NCI-H2029 treated with DMSO at 0.1 percent for 48 hours (cell line): Measurements from ENCODE around the gene NSUN7.
"Not testable (repeated sequence)": the region's sequence is repeated elsewhere in the genome, so short reads cannot be mapped to it uniquely, and the experiment has no call there.

Experiments used
- DNase-seq: peaks from one replicate; lab custom pipeline; 2025; lab: John Stamatoyannopoulos, UW

Gene NSUN7

DNA sequence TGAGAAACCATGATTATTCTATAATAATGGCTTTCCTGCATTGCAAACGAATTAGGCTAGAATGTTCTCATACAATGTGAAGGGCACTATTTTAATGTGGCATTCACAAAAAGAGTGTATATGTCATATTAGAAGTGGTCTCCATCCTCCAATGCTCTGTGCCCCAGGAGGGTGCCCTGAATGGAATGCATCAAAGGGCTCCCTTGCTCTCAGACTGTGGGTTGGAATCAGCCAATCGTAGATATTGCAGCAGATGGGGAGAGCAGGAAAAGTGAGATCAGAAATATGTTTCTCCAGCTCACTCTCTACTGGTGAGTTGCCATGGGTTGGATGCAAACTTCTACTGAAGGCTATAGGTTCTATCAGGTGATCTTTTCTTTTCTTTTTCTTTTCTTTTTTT is 11.9 kb upstream of the NSUN7 start:
- DNase-seq, result no peak

DNA sequence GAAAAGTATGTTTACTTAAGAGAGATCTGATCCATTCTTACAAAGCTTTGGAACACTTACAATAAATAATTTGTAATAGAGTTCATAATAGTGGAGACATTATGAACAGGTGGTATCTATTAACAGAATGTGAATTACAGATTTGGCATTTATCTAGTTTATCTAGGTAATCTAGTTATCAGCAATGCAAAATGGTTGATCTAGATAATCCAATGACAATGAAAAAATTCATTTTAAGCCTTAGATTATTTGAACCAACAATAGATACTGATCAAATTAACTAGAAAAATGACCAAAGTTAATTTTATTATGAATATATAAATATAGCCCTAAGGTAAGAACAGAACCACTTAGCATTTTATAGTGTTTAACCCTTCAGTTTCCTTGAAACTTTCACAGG is 10.4 kb upstream of the NSUN7 start:
- DNase-seq, result no peak

DNA sequence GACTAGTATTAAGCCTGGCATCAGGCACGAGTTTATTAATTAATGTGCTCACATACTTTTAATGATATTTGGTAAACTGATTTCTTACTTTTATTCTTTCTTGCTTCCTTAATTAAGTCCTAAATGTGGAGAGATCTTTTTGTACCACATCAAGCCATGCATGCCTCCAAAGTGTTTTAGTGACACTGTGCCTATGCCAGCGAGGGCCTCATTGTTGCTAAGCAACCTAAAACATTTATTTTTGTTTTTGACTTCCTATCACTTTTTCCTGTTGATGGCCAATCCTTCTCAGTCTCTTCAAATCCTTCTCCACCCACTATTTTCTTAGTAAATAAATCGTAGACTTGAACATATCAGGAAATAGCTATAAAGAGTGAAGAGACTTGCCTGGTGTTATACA is 5.5 kb upstream of the NSUN7 start:
- no peak for DNase-seq

DNA sequence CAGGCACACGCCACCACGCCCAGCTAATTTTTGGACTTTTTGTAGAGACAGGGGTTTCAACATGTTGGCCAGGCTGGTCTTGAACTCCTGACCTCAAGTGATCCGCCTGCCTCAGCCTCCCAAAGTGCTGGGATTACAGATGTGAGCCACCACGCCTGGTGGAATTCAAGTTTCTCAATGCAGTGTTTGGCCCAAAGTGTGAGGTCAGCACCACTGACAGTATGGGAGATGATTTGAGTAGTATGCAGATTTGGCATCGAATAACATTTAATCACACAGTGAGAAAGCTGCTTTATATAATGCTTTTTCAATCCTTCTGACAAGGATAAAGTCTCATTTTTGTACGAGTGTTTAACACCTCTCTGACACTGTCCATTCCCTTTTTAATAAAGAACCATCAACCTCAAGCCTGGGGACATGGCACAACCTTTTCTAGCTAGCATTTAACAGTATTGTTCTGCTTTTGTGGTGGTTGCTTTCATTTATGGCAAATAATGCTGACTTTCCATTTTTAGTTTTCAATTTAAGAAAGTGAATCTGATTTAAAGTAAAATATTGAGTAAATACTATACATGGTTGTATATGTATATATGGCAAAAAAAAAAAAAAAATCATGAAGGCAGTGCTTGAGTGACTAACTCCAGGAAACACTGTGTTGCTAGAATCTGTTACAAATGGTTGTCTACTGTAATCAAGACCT is 4.3 kb upstream of the NSUN7 start:
- no peak for DNase-seq

DNA sequence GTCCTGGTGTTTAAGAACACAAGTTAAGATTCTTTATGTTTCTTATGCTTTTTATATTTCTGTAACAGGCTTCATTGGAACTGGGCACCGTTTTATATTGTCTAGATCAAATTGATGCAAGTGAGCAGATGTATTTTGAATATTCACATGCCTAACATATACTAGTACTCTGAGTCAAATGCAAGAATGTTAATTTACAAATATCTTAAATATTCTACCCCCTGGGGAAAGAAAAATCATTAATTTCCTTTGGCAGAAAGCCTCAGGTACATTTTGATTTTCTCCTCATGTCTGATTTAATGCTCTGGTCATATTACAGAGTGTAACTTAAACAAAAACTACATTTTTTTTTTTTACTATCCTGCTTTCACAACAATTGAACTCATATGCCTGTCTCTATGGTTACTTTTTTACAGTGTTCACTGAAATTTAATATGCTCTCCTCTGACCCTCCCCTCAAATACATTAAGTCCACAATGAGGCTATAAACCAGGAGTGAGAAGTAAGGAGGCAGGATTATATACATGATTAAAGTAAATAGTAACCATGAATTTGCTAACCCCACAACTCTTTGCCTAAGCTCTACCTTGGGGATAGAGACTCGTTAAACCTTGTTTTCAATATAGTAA is 2.4 kb upstream of the NSUN7 start:
- DNase-seq, result no peak

DNA sequence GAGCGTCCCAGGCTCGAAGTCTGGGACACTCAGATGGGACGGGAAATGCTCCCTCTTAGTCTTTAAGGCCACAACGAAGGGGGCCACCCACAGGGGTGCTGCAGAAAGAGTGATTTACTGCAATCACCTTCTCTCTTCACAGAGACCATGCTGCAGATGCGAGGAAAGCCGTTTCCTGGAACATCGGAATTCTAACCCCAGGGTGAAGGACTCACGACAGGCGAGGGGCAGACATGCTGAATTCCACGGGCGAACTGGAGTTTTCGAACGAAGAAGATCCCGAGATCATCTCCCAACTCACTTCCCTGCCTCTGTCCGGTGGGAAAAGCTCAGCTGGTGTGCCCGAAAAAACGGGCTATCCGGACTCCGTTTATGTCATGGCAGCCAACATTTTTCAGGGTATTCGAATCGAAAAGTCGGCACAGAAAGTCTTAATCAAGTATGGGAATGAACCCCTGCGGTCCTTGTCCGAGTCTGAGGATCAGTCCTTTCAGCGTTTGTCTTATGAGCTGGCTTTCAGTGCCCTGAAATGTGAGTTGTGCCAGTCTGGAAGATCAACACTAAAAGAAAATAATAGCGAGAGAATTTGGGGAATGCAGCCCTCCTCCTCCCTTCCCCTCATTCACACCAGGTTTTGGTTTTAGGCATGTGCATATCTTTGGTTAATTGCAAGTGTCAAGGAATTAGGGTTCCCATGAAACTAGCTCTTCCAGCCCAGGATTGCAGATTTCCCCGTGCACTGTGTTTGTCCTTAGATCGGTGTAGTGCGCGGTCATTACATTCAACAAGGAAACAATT is 905 bp downstream of the NSUN7 start:
- no peak for DNase-seq

DNA sequence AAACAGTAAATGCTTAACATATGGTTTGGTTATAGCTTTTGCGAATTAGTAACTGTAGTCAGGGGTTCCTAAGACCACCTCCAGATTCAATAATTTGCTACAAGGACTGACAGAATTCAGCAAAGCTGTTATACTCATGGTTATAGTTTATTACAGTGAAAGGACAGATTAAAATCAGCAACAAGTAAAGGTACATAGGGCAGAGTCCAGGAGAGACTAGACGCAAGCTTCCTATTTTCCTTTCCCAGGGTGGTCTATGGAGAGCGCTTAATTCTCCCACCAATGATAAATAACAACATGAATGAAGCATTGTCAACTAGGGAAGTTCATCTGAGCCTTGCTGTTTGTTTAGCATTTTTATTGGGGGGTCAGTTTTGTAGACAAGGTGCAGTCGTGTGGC is 5.9 kb downstream of the NSUN7 start:
- DNase-seq, result no peak

DNA sequence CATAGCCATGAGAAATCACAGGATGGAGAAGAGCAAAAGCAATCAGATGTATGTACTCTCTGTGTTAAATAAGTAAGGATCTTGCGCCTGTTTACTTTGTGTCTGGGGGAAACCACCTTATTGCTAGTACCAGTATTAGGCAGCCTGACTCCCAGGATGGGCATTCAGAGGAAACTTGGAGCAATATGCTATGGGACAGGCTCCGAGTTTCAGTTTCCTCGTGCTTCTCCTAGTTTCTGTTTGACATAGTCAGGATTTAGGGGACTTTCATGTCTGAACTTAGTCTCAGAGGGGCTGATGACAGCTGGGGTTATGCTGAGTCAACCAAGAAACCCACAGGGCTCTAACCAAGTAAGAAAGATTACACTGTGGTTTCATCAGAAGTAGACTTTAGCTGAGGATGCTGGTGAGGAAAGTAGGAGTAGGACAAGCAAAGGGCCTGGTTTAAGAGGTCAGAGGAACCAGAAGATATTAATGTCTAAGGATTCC is 13.5 kb downstream of the NSUN7 start:
- DNase-seq, result no peak

DNA sequence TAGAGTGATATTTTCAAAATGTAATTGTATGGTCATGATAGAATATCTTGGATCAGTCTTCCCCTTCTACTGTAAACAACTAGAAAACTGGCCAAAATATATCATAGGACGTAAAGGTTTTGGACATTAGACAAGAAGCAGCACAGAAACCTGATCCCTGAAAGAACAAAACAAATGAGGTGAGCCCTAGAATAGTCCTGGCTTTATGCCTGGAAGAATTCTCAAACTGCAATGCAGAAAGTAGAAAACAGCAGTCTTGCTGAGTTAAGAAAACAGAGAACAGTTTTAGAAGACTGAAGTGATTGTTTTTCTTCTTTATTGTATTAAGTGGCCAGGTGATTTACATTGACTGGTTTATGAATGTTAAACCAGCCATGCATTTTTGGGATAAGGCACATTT is 19.5 kb downstream of the NSUN7 start:
- DNase-seq, result no peak

DNA sequence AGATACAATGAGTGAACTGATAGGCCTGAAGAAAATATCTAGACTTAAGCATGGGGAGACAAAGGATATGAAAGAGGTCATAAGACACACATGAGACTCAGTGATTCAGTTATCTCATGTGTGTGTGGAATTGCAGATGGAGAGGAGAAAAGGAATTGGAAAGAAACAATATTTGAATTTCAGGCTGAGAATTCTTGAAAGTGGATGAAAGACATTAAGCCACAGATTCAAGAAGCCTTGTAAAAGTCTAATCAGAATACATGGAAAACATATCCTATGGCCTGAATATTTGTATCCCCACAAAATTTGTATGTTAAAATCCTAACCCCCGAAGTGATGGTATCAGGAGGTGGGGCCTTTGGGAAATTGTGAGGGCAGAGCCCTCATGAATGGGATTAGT is 28.3 kb downstream of the NSUN7 start:
- DNase-seq, result no peak

DNA sequence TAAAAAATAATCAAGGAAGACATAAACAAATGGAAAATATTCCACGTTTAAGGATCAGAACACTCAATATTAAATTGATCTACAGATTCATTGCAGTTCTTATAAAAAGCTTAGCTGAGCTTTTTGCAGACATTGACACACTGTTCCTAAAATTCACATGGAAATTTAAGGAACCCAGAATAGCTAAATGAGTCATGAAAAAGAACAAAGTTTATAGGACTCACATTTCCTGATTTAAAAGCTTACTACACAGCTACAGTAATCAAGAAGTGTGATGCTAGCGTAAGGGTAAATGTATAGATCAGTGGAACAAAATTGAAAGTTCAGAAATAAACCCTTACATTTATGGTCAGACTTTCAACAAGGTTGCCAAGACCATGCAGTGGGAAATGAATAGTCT is 33.1 kb downstream of the NSUN7 start:
- DNase-seq, result no peak

DNA sequence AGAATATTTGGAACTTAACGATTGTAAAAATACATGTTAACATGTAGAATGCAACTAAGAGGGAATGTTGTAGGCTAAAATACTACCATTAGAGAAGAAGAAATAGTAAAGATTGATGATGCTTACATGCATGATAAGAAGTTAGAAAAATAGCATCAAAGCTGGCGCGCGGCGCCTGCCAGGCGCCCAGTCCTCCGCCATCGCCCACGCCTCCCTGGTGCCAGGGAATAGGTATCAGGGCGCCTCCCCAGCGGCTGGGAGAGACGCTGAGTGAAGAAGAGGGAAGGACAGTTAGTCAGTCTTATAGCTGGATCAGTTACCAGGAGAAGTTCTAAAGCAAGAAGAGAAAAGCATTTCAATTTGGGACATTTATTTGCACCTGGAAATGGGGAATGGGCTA is 36.0 kb downstream of the NSUN7 start:
- DNase-seq, result no peak

DNA sequence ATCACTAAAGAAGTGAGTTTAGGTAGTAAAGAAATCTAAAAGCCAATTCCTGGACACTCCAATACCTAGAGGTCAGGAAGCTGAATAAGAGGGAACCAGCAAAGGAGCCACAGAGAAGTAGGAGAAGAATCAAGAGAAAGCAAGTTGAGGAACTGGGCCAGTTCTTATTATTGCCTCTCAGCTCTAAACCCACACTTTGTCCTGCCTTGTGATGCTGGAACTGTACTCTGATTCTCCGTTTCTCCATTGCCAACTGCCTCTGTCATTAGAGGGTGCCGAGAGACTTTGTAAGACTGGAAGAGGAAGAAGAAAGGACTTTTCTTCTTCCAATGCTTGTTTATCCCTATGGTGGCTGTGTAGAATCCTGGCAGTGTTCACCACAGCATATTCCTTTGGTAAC is 38.6 kb downstream of the NSUN7 start:
- no peak for DNase-seq

DNA sequence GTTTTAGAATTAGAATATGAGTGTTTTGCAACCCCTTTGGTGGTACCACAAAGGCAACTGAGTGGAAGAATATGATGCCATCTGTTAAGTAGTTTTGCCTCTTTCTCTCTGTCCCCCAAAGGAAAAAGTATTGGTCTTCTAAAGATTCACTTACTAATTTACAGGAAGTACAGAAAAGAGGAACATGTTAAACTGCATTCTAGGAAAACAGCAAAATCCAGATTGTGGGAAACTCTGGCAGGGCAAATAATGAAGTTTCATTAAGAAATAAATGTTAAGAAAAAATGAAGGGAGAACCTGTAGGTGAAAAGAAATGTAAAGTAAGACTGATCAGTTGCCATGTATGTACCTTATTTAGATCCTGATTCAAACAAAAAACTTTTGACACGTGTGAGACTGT is 39.3 kb downstream of the NSUN7 start:
- DNase-seq, result no peak

DNA sequence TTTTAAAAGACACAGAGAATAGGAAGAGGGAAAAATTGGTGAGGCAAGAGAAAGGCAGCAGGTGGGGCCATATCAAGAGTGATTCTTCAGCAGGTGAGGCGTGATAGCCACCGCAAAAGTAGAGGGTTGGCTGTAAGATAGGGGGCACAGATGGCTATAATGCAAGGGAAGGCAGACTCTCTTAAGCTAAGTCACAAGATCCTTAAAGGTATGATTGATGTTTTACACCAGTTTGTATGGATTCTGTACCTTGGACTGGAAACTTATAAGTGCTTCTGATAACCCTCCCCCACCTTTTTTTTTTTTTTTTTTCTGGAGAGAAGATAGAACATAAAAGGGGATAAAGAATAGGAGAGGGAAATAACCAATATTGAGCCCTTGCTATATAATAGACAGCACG is 40.0 kb downstream of the NSUN7 start:
- DNase-seq, result no peak

DNA sequence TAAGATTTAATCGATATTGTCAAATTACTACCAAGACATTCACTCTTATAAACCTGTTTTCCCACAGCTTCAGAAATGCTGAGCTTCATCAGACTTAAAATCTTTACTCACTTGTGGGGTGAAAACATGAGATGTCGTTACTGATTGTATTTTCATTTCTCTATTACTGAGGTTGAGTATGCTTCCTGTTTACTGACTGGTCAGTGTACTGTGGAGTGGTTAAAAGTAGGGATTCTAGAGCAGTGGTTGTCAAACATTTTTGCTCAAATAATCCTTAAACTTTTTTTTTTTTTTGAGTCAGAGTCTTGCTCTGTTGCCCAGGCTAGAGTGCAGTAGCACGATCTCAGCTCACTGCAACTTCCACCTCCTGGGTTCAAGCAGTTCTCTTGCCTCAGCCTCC is 50.3 kb downstream of the NSUN7 start:
- no peak for DNase-seq

DNA sequence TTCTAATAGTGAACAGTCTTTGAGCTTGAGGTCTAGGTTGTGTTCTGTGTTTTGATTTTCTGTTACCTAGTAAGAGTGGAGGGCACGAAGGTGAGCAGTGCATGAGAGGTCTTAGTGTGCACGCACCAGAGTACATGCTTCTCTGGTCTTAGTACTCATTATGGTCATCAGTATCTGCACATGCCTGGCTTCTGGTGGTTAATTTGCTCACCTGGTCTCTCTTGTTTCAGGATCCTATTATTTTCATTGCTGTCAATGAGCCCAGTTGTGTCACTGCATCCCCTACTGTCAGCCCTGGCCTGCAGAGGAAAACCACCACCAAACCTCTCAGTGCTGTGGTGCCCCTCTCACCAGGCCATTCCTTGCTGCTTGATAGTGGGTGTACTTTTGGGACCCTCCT is 54.8 kb downstream of the NSUN7 start:
- DNase-seq, result no peak

DNA sequence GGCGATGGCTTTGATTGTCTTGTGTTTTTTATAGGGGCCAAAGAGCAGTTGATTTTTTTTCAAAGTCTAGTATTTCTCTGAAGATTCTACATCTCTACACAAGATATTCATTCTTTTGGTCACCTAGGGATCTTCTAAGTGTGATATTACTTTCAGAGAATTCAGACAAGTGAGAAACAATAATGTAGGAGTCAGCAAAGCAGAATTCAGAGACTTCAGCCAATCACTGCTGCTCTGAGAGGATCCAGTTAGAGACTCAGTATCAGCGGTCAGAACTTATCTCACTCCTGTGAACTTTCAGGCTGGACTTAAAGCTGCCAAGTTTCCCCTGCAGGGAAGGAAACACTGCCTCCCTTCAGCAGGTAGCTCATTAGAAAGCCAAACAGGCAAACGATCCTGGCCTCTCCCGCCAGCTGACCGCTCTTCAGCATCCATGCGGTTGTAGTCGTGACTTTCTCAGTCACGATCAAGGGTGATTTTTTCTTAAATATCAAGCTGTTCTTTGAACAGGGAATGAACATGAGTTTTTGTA is 59.2 kb downstream of the NSUN7 start:
- no peak for DNase-seq

DNA sequence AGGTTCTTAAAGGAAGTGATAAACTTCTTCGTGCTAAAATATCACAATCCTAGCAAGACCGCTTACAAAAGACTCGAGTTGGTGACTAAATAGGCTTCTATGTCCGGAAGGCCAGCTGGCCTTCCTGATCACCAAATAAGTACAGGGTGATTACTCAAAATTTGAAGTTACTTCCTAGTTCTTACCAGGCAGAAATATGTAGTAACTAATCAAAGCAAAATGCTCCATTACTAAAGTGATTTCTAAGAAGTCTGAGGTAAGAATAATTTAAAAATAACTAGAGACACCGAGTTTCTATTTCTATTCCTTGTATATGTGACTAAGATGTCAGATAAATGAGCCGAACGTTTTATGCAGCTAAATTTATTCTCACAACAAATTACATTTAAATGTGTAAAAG is 62.2 kb downstream of the NSUN7 start:
- no peak for DNase-seq

DNA sequence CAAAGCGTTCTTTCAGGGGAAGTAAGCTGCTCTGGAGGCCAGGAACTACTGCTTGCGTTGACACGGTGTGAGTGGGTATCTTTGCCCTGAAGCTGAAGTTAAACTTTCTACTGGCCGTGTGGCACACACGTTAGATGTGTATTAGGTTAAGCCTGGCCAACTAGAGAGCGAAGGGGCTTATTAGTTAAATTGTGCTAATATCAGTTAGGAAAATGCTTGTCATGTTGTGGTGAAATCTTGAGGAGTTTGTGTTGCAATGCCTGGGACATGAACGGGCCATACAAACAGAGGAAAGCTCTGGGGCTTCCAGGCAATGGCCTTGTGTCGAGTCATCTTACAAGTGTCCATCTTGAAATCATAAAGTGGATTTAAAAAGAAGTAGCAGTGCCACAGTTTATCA is 62.6 kb downstream of the NSUN7 start:
- no peak for DNase-seq

DNA sequence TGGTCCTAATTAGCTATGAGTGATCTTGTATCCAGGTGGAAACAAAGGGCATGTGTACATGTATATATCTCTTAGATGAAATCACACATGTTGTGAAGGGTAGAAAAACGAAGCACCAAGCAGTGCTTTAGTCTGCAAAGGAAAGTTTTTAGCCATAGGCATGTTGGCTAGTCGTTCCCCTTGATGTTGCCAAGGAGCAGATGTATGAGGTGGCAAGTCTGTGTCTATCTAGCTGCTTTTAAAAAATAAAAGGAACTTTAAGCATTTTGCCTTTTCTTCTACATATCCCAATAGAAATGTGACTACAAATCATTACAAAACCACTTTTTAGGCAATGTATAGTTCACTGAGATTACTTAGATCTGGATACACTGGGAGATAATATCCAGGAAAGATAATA is 63.1 kb downstream of the NSUN7 start:
- DNase-seq, result no peak

DNA sequence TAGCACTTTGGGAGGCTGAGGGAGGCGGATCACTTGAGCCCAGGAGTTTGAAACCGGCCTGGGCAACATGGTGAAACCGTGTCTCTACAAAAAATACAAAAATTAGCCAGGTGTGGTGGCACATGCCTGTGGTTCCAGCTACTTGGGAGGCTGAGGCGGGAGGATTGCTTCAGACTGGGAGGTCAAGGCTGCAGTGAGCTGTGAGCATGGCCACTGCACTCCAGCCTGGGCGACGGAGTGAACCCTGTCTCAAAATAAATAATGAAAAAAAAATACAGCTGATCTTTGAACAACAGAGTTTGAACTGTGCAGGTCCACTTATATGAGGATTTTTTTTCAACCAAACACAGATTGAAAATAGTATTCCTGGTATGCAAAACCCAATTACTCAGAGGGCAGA is 67.4 kb downstream of the NSUN7 start:
- DNase-seq, result not testable (repeated sequence)

DNA sequence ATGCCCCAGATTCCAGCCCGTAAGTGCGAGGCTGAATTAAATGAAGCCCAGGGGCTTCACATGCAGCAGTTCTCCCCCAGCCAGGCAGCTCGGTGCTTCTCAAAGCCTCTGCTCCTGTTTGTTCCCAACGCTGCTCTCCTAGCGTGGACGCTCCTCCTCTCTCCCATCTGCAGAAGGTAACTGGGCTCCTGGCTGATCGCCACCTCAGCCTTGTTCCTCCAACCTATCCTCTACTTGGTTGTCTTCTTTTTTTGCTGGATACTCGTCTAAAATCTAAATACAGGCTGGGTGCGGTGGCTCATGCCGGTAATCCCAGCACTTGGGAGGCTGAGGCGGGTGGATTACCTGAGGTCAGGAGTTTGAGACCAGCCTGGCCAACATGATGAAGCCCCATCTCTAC is 70.3 kb downstream of the NSUN7 start:
- no peak for DNase-seq
